ENCODE results near the gene MACROD2.

MACROD2 gene

DNA sequence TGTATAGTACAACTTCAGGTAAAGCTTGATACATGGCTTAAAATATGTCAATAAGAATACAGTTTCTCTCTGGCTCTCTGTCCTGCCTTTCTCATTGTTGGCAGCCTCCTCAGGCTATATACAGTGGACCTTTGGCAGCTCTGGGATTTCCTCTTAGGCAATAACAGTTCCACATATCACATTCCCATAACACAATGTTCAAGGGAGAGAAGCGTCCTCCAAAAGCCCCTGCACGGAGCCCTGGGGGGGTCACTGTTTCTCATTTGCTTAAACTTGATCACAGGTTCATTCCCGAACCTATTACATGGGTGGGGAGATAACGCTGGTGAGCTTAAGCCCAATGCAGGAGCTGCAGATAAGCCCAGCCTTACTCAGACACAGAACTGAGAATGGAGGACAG, 346.5 kb downstream of the MACROD2 start:
- DNase-seq: no peak

DNA sequence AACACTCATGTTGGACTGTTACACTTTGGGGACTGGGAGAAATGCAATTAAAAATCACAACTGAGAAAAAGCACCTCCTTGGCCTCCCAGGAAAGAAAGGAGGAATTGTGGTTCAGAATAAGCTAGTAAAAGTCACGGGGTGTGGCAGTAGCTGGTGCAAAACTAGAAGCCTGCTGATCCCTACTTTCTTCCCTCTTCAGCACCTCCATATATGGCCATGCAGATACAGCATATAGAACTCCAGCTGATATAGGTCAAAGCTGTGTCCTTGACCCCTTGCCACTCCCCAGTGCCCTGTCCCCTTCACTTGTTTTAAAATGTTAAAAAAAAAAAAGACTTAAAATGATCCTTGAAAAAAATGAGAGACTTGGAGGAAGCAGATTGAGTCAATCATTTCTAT, 347.6 kb downstream of the MACROD2 start:
- DNase-seq: no peak

DNA sequence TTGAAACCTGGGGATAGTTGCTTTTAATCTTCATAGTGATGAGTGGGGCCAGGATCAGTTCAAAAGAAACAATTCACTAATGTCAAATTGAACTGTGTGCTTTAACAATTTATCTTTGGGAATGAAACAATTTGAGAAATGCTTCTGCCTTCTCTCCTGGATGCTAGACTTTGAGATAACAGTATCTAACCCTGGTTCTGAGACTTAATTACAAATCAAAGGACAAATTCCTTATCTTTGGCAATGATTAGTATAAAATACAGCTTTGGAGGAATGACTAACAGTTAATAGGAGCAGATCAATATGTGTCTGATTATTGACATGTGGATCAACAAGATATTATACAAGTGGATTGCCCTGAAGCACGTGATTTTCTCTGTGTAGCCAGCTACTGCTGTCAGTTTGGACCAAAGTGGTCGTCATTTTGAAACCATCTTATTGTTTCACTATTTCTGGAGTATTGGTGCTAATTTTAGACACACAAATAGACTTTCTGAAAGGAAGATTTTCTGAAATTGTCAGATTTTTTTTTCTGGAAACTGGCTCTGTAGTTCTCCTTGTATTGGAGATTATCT, 348.3 kb downstream of the MACROD2 start:
- no peak for DNase-seq

DNA sequence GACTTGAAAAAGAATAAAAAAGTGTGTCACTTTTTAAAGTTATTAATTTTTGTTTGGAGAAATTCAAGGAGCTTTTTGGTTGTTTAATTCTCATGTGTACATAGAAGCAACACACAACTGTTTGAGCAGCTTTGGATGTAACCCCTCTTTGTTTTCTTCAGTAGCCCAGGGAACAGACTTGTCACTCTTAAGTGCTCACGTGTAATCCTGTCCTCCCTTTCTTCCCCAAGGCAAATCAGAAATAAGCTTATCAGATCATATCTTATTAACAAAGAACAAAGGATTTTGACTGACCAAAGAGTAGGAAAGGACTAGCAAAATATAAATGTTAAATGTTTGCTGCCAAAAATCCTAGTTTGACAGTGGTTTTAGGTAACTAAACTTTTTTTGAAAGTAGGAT, 349.4 kb downstream of the MACROD2 start:
- DNase-seq: no peak

DNA sequence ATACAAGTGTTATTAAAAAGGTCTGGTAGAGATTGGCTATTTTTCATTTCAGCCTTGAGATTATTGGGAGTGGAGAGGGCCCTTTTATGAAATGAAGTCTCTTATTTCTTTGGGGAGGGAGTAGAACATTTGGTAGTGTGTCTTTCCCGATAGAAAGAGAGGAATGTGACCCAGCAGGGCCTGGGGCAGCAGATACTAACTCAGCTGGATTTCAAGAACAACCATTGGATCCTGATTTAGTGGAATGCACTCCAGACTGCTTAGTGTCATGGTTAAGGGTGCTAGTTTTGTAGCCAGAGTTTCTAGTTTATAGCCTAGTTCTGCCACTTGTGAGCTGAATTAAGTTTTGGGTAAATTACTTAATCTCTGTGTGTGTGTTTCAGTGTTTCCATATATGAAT, 360.5 kb downstream of the MACROD2 start:
- DNase-seq: no peak

DNA sequence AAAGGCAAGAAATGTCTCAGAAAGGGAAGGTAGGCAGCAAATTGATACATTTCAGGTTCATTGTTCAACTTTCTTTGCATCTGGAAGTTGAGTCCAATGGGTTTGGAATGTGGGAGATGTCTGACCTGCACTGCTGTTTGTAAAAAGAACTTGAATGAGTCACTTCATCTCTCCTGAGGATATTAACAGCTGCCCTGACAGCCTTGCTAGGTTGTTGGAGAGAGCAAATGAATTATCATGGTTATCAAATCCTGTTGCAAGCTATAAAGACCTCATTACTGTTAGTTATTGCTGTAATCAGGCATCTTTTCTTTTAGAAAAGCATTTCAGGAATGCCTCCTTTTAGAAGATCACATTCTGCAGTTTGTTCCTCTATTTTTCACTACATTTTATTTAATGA, 365.1 kb downstream of the MACROD2 start:
- no peak for DNase-seq

DNA sequence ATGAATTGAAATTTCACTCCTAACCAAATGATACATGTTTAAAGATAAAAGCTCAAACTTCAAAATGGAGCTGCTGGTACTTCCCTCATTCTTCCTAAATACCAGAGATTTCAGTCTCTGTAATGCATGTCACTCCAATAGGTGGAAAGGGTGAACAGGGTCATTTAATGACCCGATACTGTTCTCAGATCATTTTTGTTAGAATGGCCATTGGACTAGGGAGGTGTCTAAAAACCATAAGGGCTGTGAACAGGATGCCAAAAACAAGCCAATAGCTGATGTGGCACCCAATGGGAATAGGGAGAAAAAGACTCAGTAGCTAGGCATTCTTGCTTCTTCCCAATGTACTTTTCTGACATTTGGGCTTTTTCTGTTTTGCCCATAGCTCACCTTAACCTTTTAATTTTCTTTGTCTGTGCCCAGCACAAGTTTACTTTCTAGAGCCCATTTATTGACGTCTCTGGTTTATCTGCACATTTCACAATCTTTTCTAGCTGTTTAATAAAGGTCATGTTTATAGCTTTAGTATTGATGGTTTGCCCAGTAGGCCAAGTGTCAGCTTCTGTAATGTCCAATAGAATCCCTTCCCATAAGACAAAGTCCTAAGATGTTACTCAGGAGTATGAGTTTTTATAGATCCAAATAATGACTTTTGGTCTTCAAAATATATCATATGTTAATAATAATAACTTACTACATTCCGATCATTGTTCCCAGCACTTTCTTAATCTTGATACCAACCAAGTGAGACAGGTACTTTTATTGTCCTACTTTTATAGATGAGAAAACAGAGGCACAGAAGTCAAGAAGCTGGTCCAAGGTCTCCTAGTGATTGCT, 366.4 kb downstream of the MACROD2 start:
- no peak for DNase-seq

DNA sequence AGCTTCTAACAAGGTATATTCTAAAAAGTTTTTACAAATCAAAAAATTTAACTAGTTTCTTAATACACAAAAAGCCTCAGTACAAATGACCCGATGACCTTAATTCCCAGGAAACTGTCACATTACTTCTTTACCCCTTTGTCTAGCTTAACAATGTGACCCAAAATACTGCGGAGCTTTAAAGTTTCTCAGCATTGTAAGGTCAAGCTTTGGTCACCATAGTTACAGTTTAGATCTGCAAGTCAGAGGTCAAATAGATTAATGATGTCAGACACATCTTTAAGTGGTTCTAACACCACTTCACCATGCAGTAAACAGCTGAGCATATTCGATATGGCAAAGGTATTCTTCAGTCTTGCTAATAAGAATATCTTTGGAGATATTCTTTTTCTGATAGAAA, 378.9 kb downstream of the MACROD2 start:
- no peak for DNase-seq

DNA sequence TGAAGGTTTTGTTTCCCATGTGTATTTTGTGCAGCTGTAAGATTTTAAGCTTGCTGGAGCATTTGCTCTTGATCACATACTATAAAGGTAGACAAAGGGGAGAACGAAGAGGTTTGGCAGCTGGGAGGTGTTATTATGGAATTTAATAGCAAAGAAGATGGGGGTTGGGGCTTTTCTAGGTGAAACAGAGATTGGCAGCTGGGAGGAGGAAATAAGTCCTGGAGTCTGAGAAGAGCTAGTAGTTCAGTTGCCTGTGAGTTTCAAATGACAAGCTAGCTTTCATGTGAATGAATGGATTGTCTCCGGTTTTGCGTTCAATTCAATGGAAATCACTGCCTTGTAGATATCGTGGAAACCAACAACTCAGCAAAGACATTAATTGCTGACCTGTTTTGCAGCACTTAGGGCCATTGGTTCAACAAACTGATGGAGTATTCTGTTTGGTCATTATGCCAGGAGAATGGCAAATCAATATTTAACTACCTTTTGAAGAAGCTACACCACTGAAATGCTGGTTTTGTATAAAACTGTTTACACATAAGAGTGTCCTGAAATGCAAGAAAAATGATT, 380.2 kb downstream of the MACROD2 start:
- no peak for DNase-seq

DNA sequence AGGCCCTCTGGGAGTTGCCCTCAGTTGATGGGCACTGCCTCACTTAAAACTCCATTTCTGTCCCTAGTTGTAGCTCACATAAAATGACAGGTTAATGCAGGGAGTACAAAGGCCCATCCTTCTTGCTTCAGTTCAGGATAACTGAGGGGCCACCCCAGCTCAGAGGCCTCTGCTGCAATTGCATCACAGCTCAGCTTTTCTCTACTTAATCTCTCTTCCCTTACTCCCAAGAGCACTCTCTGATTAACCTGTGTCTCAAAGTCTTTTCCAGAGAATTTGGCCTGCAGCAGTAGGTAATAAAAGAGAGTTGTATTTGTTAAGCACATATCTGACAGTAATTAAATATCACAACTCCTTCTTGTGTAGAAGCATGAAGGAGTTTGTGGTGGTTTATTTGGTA, 383.0 kb downstream of the MACROD2 start:
- DNase-seq: no peak

DNA sequence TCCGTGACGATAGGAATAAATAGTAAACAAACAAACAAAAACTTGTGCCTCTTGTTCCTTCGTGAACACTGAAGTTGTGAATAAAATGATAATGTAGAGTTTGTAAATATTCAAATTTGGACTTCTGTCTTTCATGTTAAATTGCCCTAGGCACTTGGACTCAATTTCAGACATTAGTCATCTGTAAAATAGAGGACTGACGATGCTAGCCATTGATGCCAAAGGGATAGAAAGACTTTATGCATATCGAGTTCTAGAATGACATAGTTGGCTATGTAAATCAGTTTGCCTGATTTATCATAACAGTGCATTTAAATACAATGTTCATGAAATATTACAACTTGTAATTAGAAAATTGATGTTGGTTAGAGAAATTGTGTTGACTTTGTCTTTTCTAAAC, 388.0 kb downstream of the MACROD2 start:
- DNase-seq: no peak

DNA sequence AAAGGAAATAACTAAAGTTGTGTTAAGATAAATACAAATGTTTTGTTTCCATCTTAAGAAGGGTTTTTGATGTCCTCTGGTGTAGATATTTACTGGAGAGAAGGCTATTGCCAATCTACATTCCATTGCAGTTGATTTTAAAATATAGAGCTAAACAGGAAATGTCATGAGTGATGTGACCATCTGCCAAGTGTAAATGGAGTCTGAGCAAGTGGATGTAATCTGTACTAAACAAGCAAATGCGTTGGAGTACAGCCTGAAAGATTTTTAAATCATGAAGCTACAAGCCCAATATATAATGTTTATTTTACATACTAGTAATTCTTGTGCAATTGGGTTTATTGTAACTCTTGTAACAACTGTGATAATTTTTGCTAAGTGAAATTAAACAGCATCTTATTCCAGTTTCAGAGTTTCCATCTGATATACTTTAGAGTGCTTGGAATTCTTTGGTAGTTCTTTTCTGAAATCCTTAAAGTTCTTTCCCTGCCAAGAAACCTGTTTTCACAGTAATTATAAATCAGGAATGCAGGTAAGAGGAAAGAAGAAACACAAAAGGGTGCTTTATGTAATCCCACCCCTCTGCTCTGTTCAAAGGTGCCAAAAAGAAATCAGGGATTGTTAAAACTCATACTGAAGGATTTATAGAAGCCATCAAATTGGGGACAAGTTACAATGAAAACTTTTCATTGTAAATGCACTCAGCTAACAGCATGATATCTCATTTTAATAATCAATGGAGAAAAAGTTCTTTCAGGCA, 389.3 kb downstream of the MACROD2 start:
- no peak for DNase-seq

DNA sequence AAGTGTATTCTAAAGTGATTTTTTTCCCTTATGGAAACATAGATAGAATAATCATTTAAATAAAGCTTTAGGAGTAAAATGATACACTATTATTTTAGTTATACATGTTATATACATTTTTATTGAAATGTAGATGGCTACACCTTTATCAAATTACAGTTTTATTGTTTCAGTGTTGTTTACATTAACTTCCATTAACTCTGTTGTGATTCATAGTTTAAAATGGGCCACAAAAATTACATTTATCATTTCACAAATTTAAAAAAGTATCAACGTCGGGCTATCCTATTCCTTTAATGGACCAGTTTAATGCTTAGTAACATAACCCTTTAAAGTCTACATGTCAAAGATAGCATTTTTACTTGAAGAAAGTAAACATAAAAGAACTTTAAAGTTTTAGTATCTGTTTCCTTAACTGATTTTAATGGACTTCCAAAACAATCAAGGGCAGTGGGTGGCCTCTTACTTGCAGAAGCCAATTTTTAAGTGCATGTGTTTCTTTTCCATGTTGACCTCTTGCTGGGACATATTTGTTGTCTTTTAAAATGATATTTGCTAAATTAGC, 389.9 kb downstream of the MACROD2 start:
- DNase-seq: no peak

DNA sequence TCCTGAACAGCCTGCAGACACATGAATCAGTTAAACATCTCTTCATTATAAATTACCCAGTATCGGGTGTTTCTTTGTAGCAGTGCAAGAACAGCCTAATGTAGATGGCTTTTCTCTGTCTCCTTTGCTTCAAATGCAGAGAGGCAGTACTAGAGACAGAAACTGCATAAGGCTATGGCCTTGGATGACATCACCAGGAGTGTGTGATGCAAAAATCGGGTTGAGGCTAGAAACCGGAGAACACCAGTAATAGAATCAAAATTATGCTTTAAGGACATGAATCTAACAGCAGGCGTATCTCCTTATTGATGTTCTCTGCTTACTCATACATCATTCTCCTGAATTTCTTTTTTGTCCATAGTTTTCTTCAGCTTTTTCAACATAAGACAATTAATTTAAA, 391.4 kb downstream of the MACROD2 start:
- DNase-seq: no peak

DNA sequence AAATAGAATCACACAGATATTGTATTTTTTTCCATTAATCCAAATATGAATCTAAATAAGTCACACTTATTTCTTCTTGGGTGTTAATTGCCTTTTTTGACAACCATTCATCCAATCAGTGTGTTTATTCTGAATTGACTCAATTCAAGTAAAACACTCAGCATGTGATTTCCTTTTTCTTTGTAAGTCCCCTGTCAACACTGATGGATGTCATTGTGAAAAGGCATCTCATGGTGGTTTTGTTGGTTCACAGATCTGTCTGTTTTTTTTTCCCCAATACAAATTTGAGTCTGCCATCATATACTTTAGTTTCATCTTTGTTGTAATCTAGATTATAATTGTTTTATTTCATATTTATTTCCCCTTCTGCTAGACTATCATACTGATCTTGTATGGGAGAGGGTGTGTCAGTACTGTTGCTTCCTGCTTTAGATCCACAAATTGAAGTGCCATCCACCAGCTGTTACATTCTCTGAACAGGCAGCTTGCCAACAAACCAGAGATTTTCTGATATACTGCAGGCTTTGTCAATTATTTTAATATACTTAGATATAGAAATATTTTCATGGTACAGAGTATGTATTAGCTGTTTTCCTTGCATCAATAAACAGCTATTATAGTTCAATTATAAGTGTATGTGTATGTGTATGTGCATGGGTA, 406.3 kb downstream of the MACROD2 start:
- no peak for DNase-seq

DNA sequence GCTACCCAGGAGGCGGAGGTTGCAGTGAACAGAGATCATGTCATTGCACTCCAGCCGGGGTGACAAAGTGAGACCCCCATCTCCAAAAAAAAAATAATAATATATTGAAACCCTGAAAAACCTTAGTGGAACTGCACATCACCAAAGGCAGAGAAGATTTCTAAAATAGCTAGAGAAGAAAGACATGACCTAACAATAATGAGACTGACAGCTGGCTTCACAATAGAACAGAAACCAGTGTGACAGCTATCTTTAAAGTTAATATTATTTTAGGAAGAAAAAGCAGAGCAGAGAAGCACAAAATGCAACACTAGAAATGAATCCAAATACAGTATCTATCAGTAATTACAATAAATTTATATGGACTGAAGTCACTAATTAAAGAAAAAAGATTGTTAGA, 409.2 kb downstream of the MACROD2 start:
- DNase-seq: no peak

DNA sequence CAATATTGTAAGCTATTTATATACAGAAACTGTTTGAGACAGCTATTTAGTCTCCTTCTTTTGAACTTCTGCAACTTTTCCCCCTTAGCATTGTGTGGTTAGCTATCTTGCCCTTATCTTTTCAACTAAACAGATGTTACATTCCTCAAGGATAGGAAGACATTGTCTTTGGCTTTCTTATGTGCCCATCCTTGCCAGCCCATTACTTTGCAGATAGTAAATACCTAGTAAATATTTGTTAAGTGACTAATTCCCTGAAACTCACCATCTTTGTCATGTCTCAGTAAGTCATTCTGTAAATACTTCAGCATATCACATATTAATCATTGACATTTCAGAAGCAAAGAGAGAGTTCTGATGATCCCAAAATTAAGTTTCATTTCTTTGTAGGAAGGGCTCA, 411.2 kb downstream of the MACROD2 start:
- DNase-seq: no peak

DNA sequence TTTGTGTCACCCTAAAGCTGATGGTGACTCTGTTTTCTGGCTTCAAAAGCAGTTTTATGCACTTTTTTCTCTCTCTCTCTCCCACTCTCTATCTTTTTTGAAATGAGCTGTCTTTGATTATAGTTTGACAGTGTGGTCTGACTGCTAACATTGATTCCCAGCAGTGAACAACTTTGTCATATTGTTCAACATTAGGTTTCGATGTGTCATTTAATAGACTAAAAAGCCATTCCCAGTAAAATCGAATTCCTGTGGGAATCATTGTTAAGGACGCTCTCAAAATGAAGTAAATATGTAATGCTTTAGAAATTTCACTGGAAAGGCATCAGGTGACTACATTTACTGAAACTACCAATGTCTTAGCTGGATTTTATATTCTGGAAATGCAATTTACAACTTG, 412.0 kb downstream of the MACROD2 start:
- DNase-seq: no peak

DNA sequence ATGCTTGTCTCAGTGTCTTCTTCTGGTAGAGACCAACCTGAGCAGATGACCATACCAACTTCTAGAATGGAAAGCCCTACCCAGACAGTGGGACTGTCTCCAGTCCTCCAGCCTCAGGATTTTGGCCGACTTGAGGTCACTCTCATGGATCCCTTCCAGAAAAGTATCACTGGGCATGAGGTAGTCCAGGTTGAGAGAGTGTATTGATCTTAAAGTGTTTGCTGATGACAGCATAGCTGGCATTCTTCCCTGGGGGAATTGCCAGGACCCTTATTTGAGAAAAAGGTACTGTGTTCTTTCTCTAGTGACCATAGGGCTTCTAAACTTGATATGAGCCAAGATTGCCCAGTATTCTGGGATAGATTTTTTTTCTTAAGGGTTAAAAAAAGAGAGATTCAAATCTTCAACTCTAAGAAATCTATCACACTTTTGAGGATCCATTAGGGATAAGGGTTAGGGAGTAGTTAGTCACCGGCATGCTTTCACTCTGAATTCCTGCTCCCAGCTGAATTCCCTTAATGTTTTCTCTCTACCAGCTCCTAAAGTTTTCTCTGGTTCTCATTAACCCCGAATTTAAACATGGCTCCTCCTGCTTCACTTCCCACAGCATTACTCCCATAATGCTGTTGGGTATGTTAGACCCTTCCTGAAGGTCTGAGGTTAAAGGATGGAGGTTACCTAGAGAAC, 415.7 kb downstream of the MACROD2 start:
- no peak for DNase-seq

DNA sequence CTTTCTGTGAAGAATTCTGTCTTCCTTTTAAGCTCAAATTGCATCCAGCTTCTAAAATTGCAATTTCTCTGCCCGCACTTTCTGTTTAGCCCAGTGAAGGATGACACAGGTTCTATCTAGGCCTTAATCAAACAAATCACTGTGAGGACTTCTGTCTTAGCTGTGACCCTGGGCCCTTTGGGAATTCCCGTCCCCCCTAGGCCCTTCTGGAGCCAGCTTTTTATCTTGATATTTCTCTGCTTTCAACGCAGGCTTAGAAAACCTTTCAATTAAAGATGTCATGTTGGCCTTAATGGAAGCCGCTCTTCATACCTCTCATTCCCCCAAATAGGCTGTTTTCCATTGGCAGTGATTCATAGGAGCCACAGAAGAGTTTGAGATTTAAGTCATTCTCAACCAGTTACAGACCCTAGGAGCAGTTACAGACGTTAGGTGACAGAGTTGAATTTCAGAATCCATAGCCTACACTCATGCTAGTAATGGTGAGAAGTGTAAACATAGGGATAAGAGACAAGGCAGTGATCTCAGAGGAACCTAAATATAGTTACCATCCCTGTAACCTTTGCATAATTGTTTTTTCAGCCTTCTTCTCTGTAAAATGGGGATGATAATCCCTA, 416.9 kb downstream of the MACROD2 start:
- DNase-seq: no peak

DNA sequence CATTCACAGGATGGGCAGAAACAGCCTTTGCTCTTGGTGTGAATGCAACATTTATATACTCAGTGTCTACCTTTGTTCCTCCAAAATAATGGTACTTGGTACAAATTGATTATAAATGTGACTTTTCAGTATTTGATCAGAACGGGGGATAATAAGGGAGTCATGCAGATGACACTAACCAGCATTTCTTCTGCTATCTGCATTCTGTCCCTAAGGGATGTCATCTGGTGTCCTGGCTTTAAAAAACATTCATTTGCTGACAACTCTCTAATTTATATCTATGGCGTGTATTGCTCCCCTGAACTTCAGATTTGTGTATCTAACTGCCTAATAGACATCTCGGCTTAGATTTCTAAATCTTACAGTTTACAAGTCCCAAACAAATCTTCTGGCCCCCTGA, 418.5 kb downstream of the MACROD2 start:
- no peak for DNase-seq

DNA sequence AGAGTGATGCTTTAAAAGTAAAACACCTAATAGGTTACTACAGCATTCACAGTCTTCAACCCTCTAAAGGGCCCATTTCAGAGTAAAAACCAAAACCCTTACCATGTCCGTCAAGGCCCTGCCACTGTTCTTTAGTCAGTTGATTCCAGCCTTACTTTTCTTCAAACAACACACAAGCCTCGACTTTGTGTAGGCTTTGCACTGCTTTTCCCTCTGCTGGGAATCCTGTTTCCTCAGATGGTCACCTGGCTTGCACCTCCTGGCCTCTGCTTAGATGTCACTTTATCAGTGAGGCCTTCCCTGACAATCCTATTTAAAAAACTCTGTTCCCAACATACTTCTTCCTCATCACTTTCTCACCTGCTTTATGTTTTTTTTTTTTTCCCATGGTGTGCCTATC, 419.2 kb downstream of the MACROD2 start:
- no peak for DNase-seq

Data from Kasumi-1 (cell line).